ENCODE data around the gene CALR.

GRCh38 chr19:12970070-12970820 is 31.8 kb downstream of the CALR start:
- TF ChIP-seq CTCF (IDR thresholded peaks at IDR 0.05; ENCODE audit: low read length) (no peak), EZH2 (IDR thresholded peaks at IDR 0.05; ENCODE audit: borderline replicate concordance, low read length) (no peak)
